ENCODE data around the gene PKP3. TPM values are rescaled to one million over a fixed set of nuclear protein-coding genes. Genes with fewer than 3 reads are reported as not detected.
"Not testable (repeated sequence)": the region's sequence is repeated elsewhere in the genome, so short reads cannot be mapped to it uniquely, and the experiment has no call there.

Gene PKP3
- total and polyA plus RNA-seq, 5 donors from 2014 or later, result 0.09 to 0.75 (median 0.28) TPM; not detected in 1

GRCh38 chr11:399731-400211 is 5.8 kb downstream of the PKP3 start:
- Mint-ChIP-seq H3K27ac (no peak overlapping the region), H3K4me3 (no peak overlapping the region), H3K9me3 (no peaks in the 10 kb centered on the region), H3K27me3 (no peaks in the 10 kb centered on the region), H3K36me3 (no peaks in the 10 kb centered on the region), H3K4me1 (peaks cover 0 to 4% (median 0%) of the 10 kb centered on the region in 4 donors)
- Histone ChIP-seq H3K4me1 (ENCODE audit: control insufficient read depth, insufficient read depth, low read length, poor library complexity, severe bottlenecking) (peaks cover 14% of the 10 kb centered on the region), H3K4me3 (ENCODE audit: low read depth, low read length) (no peak overlapping the region), H3K9me3 (ENCODE audit: control insufficient read depth in 2 of 2, low read length in 2 of 2) (no peaks in the 10 kb centered on the region), H3K27me3 (ENCODE audit: control insufficient read depth, insufficient read depth, low read length) (no peaks in the 10 kb centered on the region), H3K27ac (ENCODE audit: insufficient read depth, low read length, poor library complexity, severe bottlenecking) (no peak overlapping the region), H3K36me3 (ENCODE audit: control insufficient read depth, insufficient read depth, low read length) (no peaks in the 10 kb centered on the region)
- ATAC-seq (ENCODE audit: low read depth in 2 of 2) (no peak), DNase-seq (no peak)

GRCh38 chr11:400241-400689 is 6.3 kb downstream of the PKP3 start:
- no peak for ATAC-seq (ENCODE audit: low read depth in 2 of 2)
- Mint-ChIP-seq H3K4me1 (peaks cover 0 to 6% (median 0%) of the 10 kb centered on the region in 4 donors), H3K9me3 (no peaks in the 10 kb centered on the region), H3K27ac (no peak overlapping the region), H3K36me3 (no peaks in the 10 kb centered on the region), H3K27me3 (no peaks in the 10 kb centered on the region), H3K4me3 (no peak overlapping the region)
- no peaks in the 10 kb centered on the region for H3K9me3 ChIP-seq (ENCODE audit: control insufficient read depth in 2 of 2, low read length in 2 of 2)
- H3K27me3 ChIP-seq (ENCODE audit: control insufficient read depth, insufficient read depth, low read length), result no peaks in the 10 kb centered on the region
- peaks cover 14% of the 10 kb centered on the region for H3K4me1 ChIP-seq (ENCODE audit: control insufficient read depth, insufficient read depth, low read length, poor library complexity, severe bottlenecking)
- DNase-seq, result no peak
- H3K4me3 ChIP-seq (ENCODE audit: low read depth, low read length), result no peak overlapping the region
- no peak overlapping the region for H3K27ac ChIP-seq (ENCODE audit: insufficient read depth, low read length, poor library complexity, severe bottlenecking)
- H3K36me3 ChIP-seq (ENCODE audit: control insufficient read depth, insufficient read depth, low read length), result no peaks in the 10 kb centered on the region

GRCh38 chr11:401196-401595 is 7.2 kb downstream of the PKP3 start:
- not testable (repeated sequence) for H3K27ac Mint-ChIP-seq; H3K36me3 ChIP-seq (ENCODE audit: control insufficient read depth, insufficient read depth, low read length); H3K9me3 Mint-ChIP-seq; H3K36me3 Mint-ChIP-seq; H3K9me3 ChIP-seq (ENCODE audit: control insufficient read depth in 2 of 2, low read length in 2 of 2); H3K4me3 ChIP-seq (ENCODE audit: low read depth, low read length); H3K27me3 ChIP-seq (ENCODE audit: control insufficient read depth, insufficient read depth, low read length); H3K4me3 Mint-ChIP-seq; DNase-seq; ATAC-seq (ENCODE audit: low read depth in 2 of 2); H3K27me3 Mint-ChIP-seq; H3K27ac ChIP-seq (ENCODE audit: insufficient read depth, low read length, poor library complexity, severe bottlenecking); H3K4me1 Mint-ChIP-seq
- H3K4me1 ChIP-seq (ENCODE audit: control insufficient read depth, insufficient read depth, low read length, poor library complexity, severe bottlenecking), result peaks cover 21% of the 10 kb centered on the region

- DNase-seq (no peak), ATAC-seq (ENCODE audit: low read depth in 2 of 2) (no peak)
- Mint-ChIP-seq H3K27ac (no peak overlapping the region), H3K9me3 (no peaks in the 10 kb centered on the region), H3K4me1 (peaks cover 0 to 12% (median 0%) of the 10 kb centered on the region in 4 donors), H3K4me3 (no peak overlapping the region), H3K27me3 (no peaks in the 10 kb centered on the region), H3K36me3 (no peaks in the 10 kb centered on the region)
- Histone ChIP-seq H3K27me3 (ENCODE audit: control insufficient read depth, insufficient read depth, low read length) (no peaks in the 10 kb centered on the region), H3K4me3 (ENCODE audit: low read depth, low read length) (no peak overlapping the region), H3K9me3 (ENCODE audit: control insufficient read depth in 2 of 2, low read length in 2 of 2) (no peaks in the 10 kb centered on the region), H3K27ac (ENCODE audit: insufficient read depth, low read length, poor library complexity, severe bottlenecking) (no peak overlapping the region), H3K4me1 (ENCODE audit: control insufficient read depth, insufficient read depth, low read length, poor library complexity, severe bottlenecking) (peaks cover 18% of the 10 kb centered on the region), H3K36me3 (ENCODE audit: control insufficient read depth, insufficient read depth, low read length) (no peaks in the 10 kb centered on the region)
These were observed 9.2 kb downstream of the PKP3 start for GRCh38 chr11:403021-403760.

- Histone ChIP-seq H3K36me3 (ENCODE audit: control insufficient read depth, insufficient read depth, low read length) (no peaks in the 10 kb centered on the region), H3K4me1 (ENCODE audit: control insufficient read depth, insufficient read depth, low read length, poor library complexity, severe bottlenecking) (peaks cover 18% of the 10 kb centered on the region), H3K4me3 (ENCODE audit: low read depth, low read length) (no peak overlapping the region), H3K9me3 (ENCODE audit: control insufficient read depth in 2 of 2, low read length in 2 of 2) (no peaks in the 10 kb centered on the region), H3K27me3 (ENCODE audit: control insufficient read depth, insufficient read depth, low read length) (no peaks in the 10 kb centered on the region), H3K27ac (ENCODE audit: insufficient read depth, low read length, poor library complexity, severe bottlenecking) (no peak overlapping the region)
- Mint-ChIP-seq H3K9me3 (no peaks in the 10 kb centered on the region), H3K27ac (no peak overlapping the region), H3K4me1 (peaks cover 0 to 15% (median 0%) of the 10 kb centered on the region in 4 donors), H3K36me3 (no peaks in the 10 kb centered on the region), H3K4me3 (peak overlapping the region in 1 of 4 donors; percentile 69), H3K27me3 (no peaks in the 10 kb centered on the region)
- DNase-seq, result no peak
- ATAC-seq (ENCODE audit: low read depth in 2 of 2), result no peak
These were observed 9.9 kb downstream of the PKP3 start for GRCh38 chr11:403761-404431.

- H3K36me3 Mint-ChIP-seq, result no peaks in the 10 kb centered on the region
- no peaks in the 10 kb centered on the region for H3K9me3 ChIP-seq (ENCODE audit: control insufficient read depth in 2 of 2, low read length in 2 of 2)
- H3K4me1 Mint-ChIP-seq, result peaks cover 0 to 23% (median 0%) of the 10 kb centered on the region in 4 donors
- H3K27ac ChIP-seq (ENCODE audit: insufficient read depth, low read length, poor library complexity, severe bottlenecking), result no peak overlapping the region
- no peak for DNase-seq
- H3K9me3 Mint-ChIP-seq, result no peaks in the 10 kb centered on the region
- no peak for ATAC-seq (ENCODE audit: low read depth in 2 of 2)
- H3K4me1 ChIP-seq (ENCODE audit: control insufficient read depth, insufficient read depth, low read length, poor library complexity, severe bottlenecking), result peaks cover 19% of the 10 kb centered on the region
- H3K4me3 Mint-ChIP-seq, result peak overlapping the region in 2 of 4 donors; percentile 54 to 80
- no peaks in the 10 kb centered on the region for H3K27me3 ChIP-seq (ENCODE audit: control insufficient read depth, insufficient read depth, low read length)
- H3K4me3 ChIP-seq (ENCODE audit: low read depth, low read length), result no peak overlapping the region
- H3K27ac Mint-ChIP-seq, result peak overlapping the region in 1 of 3 donors; percentile 14
- H3K27me3 Mint-ChIP-seq, result no peaks in the 10 kb centered on the region
- H3K36me3 ChIP-seq (ENCODE audit: control insufficient read depth, insufficient read depth, low read length), result no peaks in the 10 kb centered on the region
These were observed 10.7 kb downstream of the PKP3 start for GRCh38 chr11:404551-405264.

GRCh38 chr11:405323-405953 is 11.4 kb downstream of the PKP3 start:
- H3K4me3 ChIP-seq (ENCODE audit: low read depth, low read length), result no peak overlapping the region
- no peak overlapping the region for H3K27ac ChIP-seq (ENCODE audit: insufficient read depth, low read length, poor library complexity, severe bottlenecking)
- ATAC-seq (ENCODE audit: low read depth in 2 of 2) (no peak), DNase-seq (no peak)
- Mint-ChIP-seq H3K9me3 (no peaks in the 10 kb centered on the region), H3K27me3 (no peaks in the 10 kb centered on the region), H3K4me3 (peak overlapping the region; percentile 50 to 64 (median 58)), H3K4me1 (peaks cover 0 to 25% (median 0%) of the 10 kb centered on the region in 4 donors), H3K27ac (peak overlapping the region in 1 of 3 donors; percentile 80), H3K36me3 (no peaks in the 10 kb centered on the region)
- H3K9me3 ChIP-seq (ENCODE audit: control insufficient read depth in 2 of 2, low read length in 2 of 2), result no peaks in the 10 kb centered on the region
- H3K4me1 ChIP-seq (ENCODE audit: control insufficient read depth, insufficient read depth, low read length, poor library complexity, severe bottlenecking), result peaks cover 21% of the 10 kb centered on the region
- H3K36me3 ChIP-seq (ENCODE audit: control insufficient read depth, insufficient read depth, low read length), result no peaks in the 10 kb centered on the region
- no peaks in the 10 kb centered on the region for H3K27me3 ChIP-seq (ENCODE audit: control insufficient read depth, insufficient read depth, low read length)
